GM20431 (cell line): Measurements from ENCODE around the gene TSPAN14.
"Not testable (repeated sequence)": the region's sequence is repeated elsewhere in the genome, so short reads cannot be mapped to it uniquely, and the experiment has no call there.

Experiments
- in situ Hi-C: fragments of 300-500 bp; cut with MseI, MboI; formaldehyde crosslinking; loops from one replicate; pipeline ENCODE4 v1.15.0; 2020; ENCODE audit warnings: low sequenced_read_pairs; ENCODE audit not compliant: unreplicated experiment

TSPAN14 gene

GRCh38 chr10:80535671-80536360 lies 81.7 kb downstream of the TSPAN14 start:
- in situ Hi-C loops: no loop called here

GRCh38 chr10:80536361-80536835 lies 82.3 kb downstream of the TSPAN14 start:
- in situ Hi-C loops: no loop called here

DNA sequence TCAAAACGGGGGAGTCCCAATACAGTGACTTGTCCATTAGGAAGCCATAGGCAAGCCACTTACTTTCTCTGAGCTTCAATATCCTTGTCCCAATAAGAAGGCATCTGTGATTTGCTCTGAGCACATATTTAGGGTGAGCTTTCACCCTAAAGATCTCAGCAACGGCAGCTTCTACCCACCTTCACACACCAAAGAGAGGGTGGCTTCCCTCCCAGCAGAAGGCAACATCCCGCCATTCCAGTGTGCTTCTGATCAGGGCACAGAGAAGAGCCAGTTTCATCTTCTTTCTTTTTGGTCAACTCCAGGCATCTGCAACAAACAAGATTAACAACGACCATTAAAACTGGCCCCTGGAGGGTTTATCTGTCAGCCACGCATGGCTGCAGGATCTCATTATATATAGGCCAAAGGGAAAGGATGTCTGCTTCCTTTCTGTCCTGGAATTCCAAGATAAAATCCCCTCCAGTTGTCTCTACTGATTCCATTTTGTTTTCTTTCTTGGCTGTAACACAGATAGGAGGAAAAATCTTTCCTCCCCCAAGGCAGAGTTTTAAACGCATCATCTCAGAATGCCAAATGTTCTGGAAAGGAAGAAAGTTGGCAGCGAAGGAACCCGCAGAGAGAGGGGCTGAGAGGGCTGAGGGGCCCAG lies 83.1 kb downstream of the TSPAN14 start:
- in situ Hi-C loops: no loop called here

- in situ Hi-C loops: no loop called here
Observed at GRCh38 chr10:80537736-80538480, 83.8 kb downstream of the TSPAN14 start, which contains the start of gene SH2D4B. SH2D4B (plus strand) TSS chr10:80537902; CDS start chr10:80538332, 430 bp downstream.

GRCh38 chr10:80538481-80539185 lies 84.5 kb downstream of the TSPAN14 start:
- in situ Hi-C loops: no loop called here

DNA sequence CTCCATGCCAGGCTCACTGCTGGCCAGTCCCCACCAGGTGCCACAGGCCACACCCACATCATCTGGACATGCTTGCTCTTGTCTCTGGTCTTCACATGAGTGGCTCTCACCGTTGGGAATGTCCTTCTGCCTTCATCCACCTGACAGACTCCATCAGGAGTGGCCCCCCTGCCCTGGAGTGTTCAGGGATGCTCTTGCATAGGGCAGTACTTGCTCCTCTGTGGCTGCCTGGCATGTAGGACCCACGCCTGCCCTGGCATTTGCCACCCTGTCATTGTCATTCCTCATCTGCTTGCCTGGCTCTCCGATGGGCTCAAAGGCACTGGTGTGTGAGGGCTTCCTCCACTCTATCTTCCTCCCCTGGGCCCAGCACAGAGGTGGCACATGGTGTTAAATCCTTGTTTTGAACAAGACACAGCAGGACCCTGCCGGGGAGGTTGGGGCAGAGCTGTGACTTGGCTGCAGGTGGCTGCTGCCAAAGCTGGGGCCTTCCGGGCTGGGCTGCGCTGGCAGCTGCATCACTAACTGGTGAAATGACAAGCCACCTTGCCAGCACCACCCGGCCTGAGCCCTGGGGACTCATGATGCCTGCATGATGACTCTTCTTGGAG lies 85.4 kb downstream of the TSPAN14 start:
- in situ Hi-C loops: no loop called here

DNA sequence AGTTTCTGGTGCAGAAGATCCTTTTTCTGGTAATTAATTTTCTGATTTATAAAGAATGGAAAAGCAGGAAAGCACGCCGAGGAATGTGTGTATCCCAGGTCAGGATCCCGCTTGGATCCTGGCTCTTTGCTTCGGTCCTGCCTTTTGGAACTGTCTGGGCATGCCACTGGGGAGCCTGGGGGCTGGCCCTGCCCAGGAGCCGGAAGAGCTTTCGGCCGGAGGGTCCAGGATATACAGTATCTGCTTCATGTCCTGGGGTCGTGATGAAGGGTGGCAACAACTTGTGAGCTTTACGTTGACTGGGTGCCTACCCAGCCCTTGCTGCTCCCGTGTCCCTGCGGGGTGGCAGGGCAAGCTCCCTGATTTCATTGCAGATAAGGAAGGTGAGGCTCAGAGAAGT lies 86.0 kb downstream of the TSPAN14 start:
- in situ Hi-C loops: no loop called here

DNA sequence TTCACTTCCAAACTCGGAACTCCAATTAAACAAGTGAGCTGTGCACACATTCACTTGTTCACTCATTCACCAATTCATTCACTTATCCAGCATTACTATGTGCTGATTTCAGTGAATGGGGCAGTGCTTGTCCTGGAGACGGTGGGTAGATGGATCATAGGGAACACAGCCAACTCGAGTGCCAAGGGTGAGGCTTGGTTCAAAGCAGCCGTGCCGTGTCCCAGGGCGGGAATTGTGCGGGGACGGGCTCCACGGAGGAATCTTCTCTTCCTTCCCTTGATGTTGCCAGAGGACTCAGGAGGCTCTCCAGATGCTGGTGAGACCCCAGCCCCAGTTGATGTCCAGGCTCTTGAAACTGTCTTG lies 86.5 kb downstream of the TSPAN14 start:
- in situ Hi-C loops: no loop called here

GRCh38 chr10:80540981-80541750 lies 87.1 kb downstream of the TSPAN14 start:
- in situ Hi-C loops: no loop called here

GRCh38 chr10:80542053-80542452 lies 87.9 kb downstream of the TSPAN14 start:
- in situ Hi-C loops: no loop called here

- in situ Hi-C loops: no loop called here
Observed at GRCh38 chr10:80542652-80543318, 88.7 kb downstream of the TSPAN14 start.

DNA sequence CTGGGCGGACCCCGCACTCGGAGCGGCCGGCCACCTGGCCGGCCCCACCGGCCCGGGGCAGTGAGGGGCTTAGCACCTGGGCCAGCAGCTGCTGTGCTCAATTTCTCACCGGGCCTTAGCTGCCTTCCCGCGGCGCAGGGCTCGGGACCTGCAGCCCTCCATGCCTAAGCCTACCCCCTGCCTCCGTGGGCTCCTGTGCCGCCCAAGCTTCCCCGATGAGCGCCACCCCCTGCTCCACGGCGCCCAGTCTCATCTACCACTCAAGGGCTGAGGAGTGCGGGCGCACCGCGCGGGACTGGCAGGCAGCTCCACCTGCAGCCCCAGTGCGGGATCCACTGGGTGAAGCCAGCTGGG lies 89.2 kb downstream of the TSPAN14 start:
- in situ Hi-C loops: not testable (repeated sequence)

DNA sequence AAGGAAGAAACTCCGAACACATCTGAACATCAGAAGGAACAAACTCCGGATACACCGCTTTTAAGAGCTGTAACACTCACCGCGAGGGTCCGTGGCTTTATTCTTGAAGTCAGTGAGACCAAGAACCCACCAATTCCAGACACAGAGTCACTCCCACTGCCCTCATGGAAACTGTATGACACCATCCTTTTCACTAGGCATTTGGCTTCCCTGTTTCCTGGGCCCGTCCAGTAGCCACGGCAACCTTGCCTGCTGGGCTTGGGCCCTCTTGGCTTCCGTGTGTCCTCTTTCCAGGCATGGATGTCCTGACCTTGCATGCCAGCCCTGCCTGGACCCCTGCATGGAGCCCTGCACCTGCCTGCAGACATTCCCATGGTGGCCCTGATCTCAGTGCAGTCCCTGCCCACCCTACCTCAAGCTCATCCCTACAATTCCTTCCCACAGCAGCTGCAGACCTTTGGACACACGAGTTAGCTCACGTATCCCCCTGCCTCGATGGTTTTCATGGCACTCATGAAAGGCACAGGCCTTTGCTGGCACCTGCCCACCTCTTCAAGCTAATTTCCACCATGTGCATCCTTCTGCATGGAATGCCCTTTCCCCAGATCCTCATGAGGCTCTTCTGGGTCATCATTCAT lies 90.3 kb downstream of the TSPAN14 start:
- in situ Hi-C loops: no loop called here

- in situ Hi-C loops: no loop called here
Observed at GRCh38 chr10:80545258-80545881, 91.3 kb downstream of the TSPAN14 start.

- in situ Hi-C loops: no loop called here
Observed at GRCh38 chr10:80552151-80552646, 98.1 kb downstream of the TSPAN14 start.

GRCh38 chr10:80553436-80553835 lies 99.3 kb downstream of the TSPAN14 start:
- in situ Hi-C loops: no loop called here

GRCh38 chr10:80554050-80554449 lies 99.9 kb downstream of the TSPAN14 start:
- in situ Hi-C loops: no loop called here

DNA sequence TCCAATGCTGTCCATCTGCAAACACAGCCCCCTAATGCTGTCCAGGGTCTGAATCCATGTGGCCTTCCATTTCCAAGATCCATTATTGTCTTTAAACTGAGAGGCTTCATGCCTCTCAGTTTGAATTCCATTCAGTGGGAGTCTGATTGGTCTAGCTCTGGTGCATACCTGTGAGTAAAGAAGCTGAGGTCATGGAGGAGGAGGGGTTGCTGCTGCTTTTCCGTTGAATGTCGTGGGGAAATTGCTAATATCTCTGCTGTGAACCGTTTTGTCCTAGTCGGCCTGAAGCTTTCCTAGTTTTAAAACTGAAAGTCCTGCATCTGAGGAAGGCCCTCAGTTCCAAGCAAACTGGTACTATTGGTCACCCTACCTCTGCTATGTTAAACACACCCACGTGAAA lies 101.3 kb downstream of the TSPAN14 start:
- in situ Hi-C loops: no loop called here
